Uterus (tissue), 2 donors: ENCODE data around the gene TBC1D16.

Experiments used
- CTCF ChIP-seq, 4 experiments: fragments of 200-600 bp in 2 of 4; fragments of 450-650 bp in 2 of 4; sonication (generic) in 2 of 4; IDR thresholded peaks; one replicate each; pipeline ENCODE4 v1.5.1; 2016 to 2019; ENCODE audit warnings: antibody characterized with exemption in 4 of 4, mild to moderate bottlenecking in 2 of 4, moderate library complexity in 1 of 4
- POLR2A ChIP-seq, 2 donors: fragments of 450-650 bp; IDR thresholded peaks; one replicate each; pipeline ENCODE4 v1.6.1; 2016; ENCODE audit warnings: antibody characterized with exemption in 2 of 2, mild to moderate bottlenecking in 1 of 2, moderate library complexity in 1 of 2

- TF ChIP-seq CTCF (IDR thresholded peaks at IDR 0.05) (no peak), POLR2A (IDR thresholded peaks at IDR 0.05) (no peak)
These were observed 111.6 kb downstream of the TBC1D16 start for GRCh38 chr17:79923974-79924638.
